PC-9 (cell line): ENCODE results near the gene VAV3. TPM values are rescaled to one million over a fixed set of nuclear protein-coding genes. Genes with fewer than 3 reads are reported as not detected.

ENCODE experiments used
- BruUV-seq: library from RNA; stranded (reverse); fragments of 400-500 nt; replicated peaks from 2 replicates; lab custom pipeline; 2021; lab: Mats Ljungman, UMichigan
- CTCF ChIA-PET: fragments of 300-600 bp; sonication (Branson Sonifier 250); formaldehyde crosslinking; loops from one replicate; lab custom pipeline; 2022; ENCODE audit warnings: antibody characterized with exemption; lab: Charles Lee
- POLR2A ChIA-PET: fragments of 300-600 bp; sonication (Branson Sonifier 250); formaldehyde crosslinking; loops from one replicate; lab custom pipeline; 2022; ENCODE audit warnings: antibody characterized with exemption; ENCODE audit not compliant: unreplicated experiment; lab: Charles Lee
- DNase-seq, 2 experiments: peaks; one replicate each; pipeline versions ENCODE4 v3.0.0 to v3.0.0-alpha.2; 2015 to 2022; ENCODE audit warnings: mixed read lengths in 1 of 2
- H2AFZ ChIP-seq: fragments of 200-600 bp; sonication (generic); 2 replicates; pipeline ENCODE4 v1.8.1; 2017; ENCODE audit warnings: antibody characterized with exemption
- H3F3A ChIP-seq: fragments of 200-600 bp; sonication (generic); 2 replicates; pipeline ENCODE4 v1.8.1; 2017; ENCODE audit warnings: antibody characterized with exemption, mild to moderate bottlenecking, low read depth; ENCODE audit not compliant: insufficient read depth
- H3K27ac ChIP-seq: fragments of 200-600 bp; sonication (generic); 2 replicates; pipeline ENCODE4 v1.6.1; 2016; ENCODE audit warnings: mixed run types
- H3K27me3 ChIP-seq: fragments of 200-600 bp; sonication (generic); 2 replicates; pipeline ENCODE4 v1.6.1; 2016; ENCODE audit warnings: low read depth, mixed run types; ENCODE audit not compliant: insufficient read depth
- H3K36me3 ChIP-seq: fragments of 200-600 bp; sonication (generic); 2 replicates; pipeline ENCODE4 v1.6.1; 2016; ENCODE audit warnings: low read depth, mixed run types
- H3K4me1 ChIP-seq: fragments of 200-600 bp; sonication (generic); replicated peaks from 2 replicates; pipeline ENCODE4 v1.6.1; 2016; ENCODE audit warnings: mixed run types; ENCODE audit not compliant: insufficient read depth
- H3K4me2 ChIP-seq: fragments of 200-600 bp; sonication (generic); 2 replicates; pipeline ENCODE4 v1.6.1; 2017; ENCODE audit warnings: mixed run types
- H3K4me3 ChIP-seq: fragments of 200-600 bp; sonication (generic); 2 replicates; pipeline ENCODE4 v1.6.1; 2016; ENCODE audit warnings: mixed run types
- H3K79me2 ChIP-seq: fragments of 200-600 bp; sonication (generic); 2 replicates; pipeline ENCODE4 v1.6.1; 2017; ENCODE audit warnings: low read depth, mixed run types
- H3K9me2 ChIP-seq: fragments of 200-600 bp; sonication (generic); 2 replicates; pipeline ENCODE4 v1.8.1; 2017; ENCODE audit warnings: mild to moderate bottlenecking; ENCODE audit not compliant: insufficient read depth
- H3K9me3 ChIP-seq: fragments of 200-600 bp; sonication (generic); 2 replicates; pipeline ENCODE4 v1.8.1; 2016; ENCODE audit warnings: low read depth; ENCODE audit not compliant: insufficient read depth
- H4K20me1 ChIP-seq: fragments of 200-600 bp; sonication (generic); 2 replicates; pipeline ENCODE4 v1.8.1; 2017; ENCODE audit not compliant: insufficient read depth
- CTCF ChIP-seq: fragments of 200-600 bp; sonication (generic); conservative IDR thresholded peaks from 2 replicates; pipeline ENCODE4 v1.6.1; 2017; ENCODE audit warnings: mixed run types, antibody characterized with exemption, mild to moderate bottlenecking, moderate library complexity
- EZH2 ChIP-seq: fragments of 200-600 bp; sonication (generic); IDR thresholded peaks from 2 replicates; pipeline ENCODE4 v1.8.0; 2017; ENCODE audit warnings: antibody characterized with exemption, low read depth
- intact Hi-C: fragments of 100-400 bp; cut with micrococcal nuclease; formaldehyde crosslinking; loops from one replicate; pipeline ENCODE4 v1.10.0; 2022; ENCODE audit not compliant: unreplicated experiment
- total RNA-seq: library from RNA; stranded (reverse); gene quantifications from 2 replicates; pipeline ENCODE4 v1.2.3, GENCODE V29; 2021

Gene VAV3
- total RNA-seq, 1 experiment from 2014 or later = 1.7 TPM

- H4K20me1 ChIP-seq = no peaks in the 10 kb centered on the region
- H3K4me3 ChIP-seq = no peak overlapping the region
- H2AFZ ChIP-seq = no peak overlapping the region
- peak overlapping the region; percentile 58 for H3K4me2 ChIP-seq
- H3K79me2 ChIP-seq = no peaks in the 10 kb centered on the region
- no peak overlapping the region for H3K27ac ChIP-seq
- no peaks in the 10 kb centered on the region for H3K9me2 ChIP-seq
- H3K9me3 ChIP-seq = no peaks in the 10 kb centered on the region; the same call in 1 of the 2 replicates
- intact Hi-C loops = no loop called here
- ChIA-PET POLR2A (no interaction called here), CTCF (no interaction called here)
- TF ChIP-seq EZH2 (no peak), CTCF (no peak)
- DNase-seq = peak in 1 of 2 experiments; percentile 79
- H3F3A ChIP-seq = peaks cover 18% of the 10 kb centered on the region; the same call in 1 of the 2 replicates
- peaks cover 54% of the 10 kb centered on the region for H3K4me1 ChIP-seq
- no TSS peak for BruUV-seq
- H3K27me3 ChIP-seq = no peaks in the 10 kb centered on the region
- H3K36me3 ChIP-seq = no peaks in the 10 kb centered on the region
Observed at GRCh38 chr1:107575226-107575625, 389.8 kb downstream of the VAV3 start.

GRCh38 chr1:107574044-107574443 is 390.9 kb downstream of the VAV3 start:
- no peak overlapping the region for H3K4me2 ChIP-seq
- no peak overlapping the region for H2AFZ ChIP-seq
- H3K27ac ChIP-seq = no peak overlapping the region
- H4K20me1 ChIP-seq = no peaks in the 10 kb centered on the region
- DNase-seq = no peak
- H3K9me2 ChIP-seq = no peaks in the 10 kb centered on the region
- POLR2A ChIA-PET = no interaction called here
- no peaks in the 10 kb centered on the region for H3K27me3 ChIP-seq
- H3K4me1 ChIP-seq = peaks cover 42% of the 10 kb centered on the region
- CTCF ChIA-PET = no interaction called here
- H3K4me3 ChIP-seq = no peak overlapping the region
- H3K36me3 ChIP-seq = no peaks in the 10 kb centered on the region
- intact Hi-C loops = no loop called here
- no peaks in the 10 kb centered on the region; the same call in 1 of the 2 replicates for H3K9me3 ChIP-seq
- H3F3A ChIP-seq = peaks cover 15% of the 10 kb centered on the region; the same call in 1 of the 2 replicates
- BruUV-seq = no TSS peak
- no peaks in the 10 kb centered on the region for H3K79me2 ChIP-seq
- TF ChIP-seq CTCF = no peak
- TF ChIP-seq EZH2 = no peak

GRCh38 chr1:107572674-107573211 is 392.2 kb downstream of the VAV3 start:
- BruUV-seq = no TSS peak
- peak in 1 of 2 experiments; percentile 88 for DNase-seq
- no peaks in the 10 kb centered on the region; the same call in 1 of the 2 replicates for H3K9me3 ChIP-seq
- H3F3A ChIP-seq = peaks cover 15% of the 10 kb centered on the region; the same call in 1 of the 2 replicates
- H3K27ac ChIP-seq = peak overlapping the region; percentile 33
- peak overlapping the region; percentile 35 for H3K4me2 ChIP-seq
- H3K79me2 ChIP-seq = no peaks in the 10 kb centered on the region
- H3K27me3 ChIP-seq = no peaks in the 10 kb centered on the region
- peaks cover 39% of the 10 kb centered on the region for H3K4me1 ChIP-seq
- no peak overlapping the region for H2AFZ ChIP-seq
- TF ChIP-seq EZH2 (no peak), CTCF (no peak)
- H3K36me3 ChIP-seq = no peaks in the 10 kb centered on the region
- peak overlapping the region; percentile 2; the same call in 1 of the 2 replicates for H3K4me3 ChIP-seq
- intact Hi-C loops = no loop called here
- H4K20me1 ChIP-seq = no peaks in the 10 kb centered on the region
- ChIA-PET CTCF (no interaction called here), POLR2A (interaction anchor here (0.5 kb wide), 1 partner anchor 140 kb away, joined by 3 read pairs; no protein-coding TSS in a partner anchor)
- H3K9me2 ChIP-seq = no peaks in the 10 kb centered on the region
